ENCODE results near the gene XYLT2.
A peak's percentile ranks its signal among the peaks of the same experiment; 100 is the strongest.
"Not testable (repeated sequence)": the region's sequence is repeated elsewhere in the genome, so short reads cannot be mapped to it uniquely, and the experiment has no call there.

The XYLT2 gene

DNA sequence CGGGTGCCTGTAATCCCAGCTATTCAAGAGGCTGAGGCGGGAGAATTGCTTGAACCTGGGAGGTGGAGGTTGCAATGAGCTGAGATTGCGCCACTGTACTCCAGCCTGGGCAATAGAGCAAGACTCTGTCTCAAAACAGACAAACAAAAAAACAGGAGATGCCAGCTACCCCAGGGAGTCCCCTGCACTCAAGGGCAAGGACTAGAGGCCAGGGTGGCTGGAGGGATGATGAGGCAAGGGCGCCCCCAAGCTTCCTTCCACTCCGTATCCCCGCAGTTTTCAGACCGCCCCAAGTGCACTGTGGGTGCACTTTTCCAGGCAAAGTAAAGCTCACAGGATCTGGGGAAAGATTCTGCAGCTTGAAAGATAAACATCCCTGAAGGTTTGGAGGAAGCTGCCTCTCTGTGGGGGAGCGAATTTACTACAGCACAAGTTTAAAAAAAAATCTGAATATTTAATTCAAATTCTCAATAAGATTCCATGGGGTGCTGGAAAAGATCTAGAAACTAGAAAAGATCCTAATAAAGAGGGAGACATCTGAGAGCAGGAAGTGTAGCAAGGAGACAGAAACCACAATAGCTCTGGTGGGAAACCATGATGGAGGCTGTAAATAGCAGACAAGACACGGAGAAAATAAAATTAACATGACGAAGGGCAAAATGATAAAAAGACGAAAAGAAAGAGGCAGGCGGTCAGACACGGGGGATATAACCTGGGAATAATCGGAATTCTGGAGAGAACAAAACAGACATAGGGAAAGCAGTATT is 12.5 kb upstream of the XYLT2 start:
- CTCF ChIA-PET = interaction anchor here (0.7 to 2.2 kb wide), 5 partner anchors 11 to 171 kb away, joined by 3 to 13 read pairs (median 4); partner anchors contain the start of gene COL1A1
- TF ChIP-seq, protein P1, sequence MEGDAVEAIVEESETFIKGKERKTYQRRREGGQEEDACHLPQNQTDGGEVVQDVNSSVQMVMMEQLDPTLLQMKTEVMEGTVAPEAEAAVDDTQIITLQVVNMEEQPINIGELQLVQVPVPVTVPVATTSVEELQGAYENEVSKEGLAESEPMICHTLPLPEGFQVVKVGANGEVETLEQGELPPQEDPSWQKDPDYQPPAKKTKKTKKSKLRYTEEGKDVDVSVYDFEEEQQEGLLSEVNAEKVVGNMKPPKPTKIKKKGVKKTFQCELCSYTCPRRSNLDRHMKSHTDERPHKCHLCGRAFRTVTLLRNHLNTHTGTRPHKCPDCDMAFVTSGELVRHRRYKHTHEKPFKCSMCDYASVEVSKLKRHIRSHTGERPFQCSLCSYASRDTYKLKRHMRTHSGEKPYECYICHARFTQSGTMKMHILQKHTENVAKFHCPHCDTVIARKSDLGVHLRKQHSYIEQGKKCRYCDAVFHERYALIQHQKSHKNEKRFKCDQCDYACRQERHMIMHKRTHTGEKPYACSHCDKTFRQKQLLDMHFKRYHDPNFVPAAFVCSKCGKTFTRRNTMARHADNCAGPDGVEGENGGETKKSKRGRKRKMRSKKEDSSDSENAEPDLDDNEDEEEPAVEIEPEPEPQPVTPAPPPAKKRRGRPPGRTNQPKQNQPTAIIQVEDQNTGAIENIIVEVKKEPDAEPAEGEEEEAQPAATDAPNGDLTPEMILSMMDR (IDR thresholded peaks at IDR 0.05; ENCODE audit: control extremely low read depth, extremely low read depth, low read depth, missing control alignments) = peak; percentile 23
- DNase-seq (ENCODE audit: extremely low spot score); POLR2A ChIA-PET: not testable (repeated sequence)

DNA sequence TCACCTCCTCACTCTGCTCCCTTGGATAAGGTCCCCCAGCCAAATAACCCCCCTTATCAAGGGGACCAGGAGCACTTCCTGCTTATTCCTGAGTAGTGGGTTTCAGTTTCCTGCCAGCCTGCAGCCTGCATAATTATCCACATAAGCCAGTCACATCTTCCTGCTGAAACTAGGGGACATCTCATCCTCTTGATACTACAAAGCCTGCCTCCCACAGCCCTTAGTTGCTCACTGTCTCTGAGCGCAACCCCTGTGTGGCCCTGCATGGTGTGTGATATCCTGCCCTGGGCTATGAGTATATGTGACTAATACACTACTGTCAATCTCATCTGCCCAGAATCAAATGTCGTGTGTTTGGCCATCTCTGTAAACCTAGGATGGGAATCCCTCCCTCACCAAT is 8.0 kb upstream of the XYLT2 start:
- TF ChIP-seq, protein P1 (IDR thresholded peaks at IDR 0.05; ENCODE audit: control extremely low read depth, extremely low read depth, low read depth, missing control alignments) = no peak
- ChIA-PET CTCF (interaction anchor here (0.9 to 3.9 kb wide), 3 partner anchors 20 to 141 kb away, joined by 3 to 14 read pairs (median 4); partner anchors contain the start of gene RSAD1), POLR2A (no interaction called here)
- no peak for DNase-seq (ENCODE audit: extremely low spot score)

DNA sequence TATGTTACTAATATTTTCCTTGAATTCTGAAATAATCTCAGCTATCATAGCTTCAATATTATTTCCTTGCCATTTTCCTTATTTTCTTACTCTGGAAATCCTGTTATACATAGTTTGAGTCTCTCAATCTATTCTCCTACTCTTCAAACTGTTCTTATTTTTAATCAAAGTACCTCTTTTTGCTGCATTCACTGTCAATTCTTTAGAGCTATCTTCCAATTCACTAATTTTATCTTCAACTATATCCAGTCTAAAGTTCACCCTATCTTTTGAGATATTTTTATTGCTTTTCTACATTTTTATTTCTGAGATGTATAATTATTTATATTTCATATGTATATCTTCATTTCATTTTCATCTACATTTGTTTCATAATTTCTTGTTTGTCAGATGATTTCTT is 7.3 kb upstream of the XYLT2 start:
- POLR2A ChIA-PET = no interaction called here
- TF ChIP-seq, protein P1 (IDR thresholded peaks at IDR 0.05; ENCODE audit: control extremely low read depth, extremely low read depth, low read depth, missing control alignments) = no peak
- no peak for DNase-seq (ENCODE audit: extremely low spot score)
- CTCF ChIA-PET = interaction anchor here (0.9 kb wide), 2 partner anchors 41 to 141 kb away, joined by 3 to 4 read pairs; partner anchors contain the start of gene RSAD1

DNA sequence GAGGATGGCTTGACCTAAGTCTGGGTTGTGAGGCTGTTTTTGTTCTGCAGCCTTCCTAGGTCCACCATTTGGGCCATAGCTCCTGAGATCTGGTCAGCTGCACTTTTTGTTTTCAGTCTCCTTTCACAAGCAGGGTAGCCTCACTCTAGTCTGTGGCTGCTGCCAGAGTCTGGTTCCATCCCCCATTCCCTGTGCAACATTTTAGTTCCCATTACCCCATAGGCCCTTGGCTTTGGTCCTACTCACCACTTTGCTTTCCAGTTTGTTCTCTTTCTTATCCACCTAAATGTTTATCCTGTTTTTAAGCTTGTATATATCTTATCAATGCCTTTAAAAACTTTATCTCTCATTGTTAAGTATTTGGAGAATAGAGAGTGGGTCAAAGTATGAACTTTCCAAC is 6.5 kb upstream of the XYLT2 start:
- no peak for DNase-seq (ENCODE audit: extremely low spot score)
- ChIA-PET POLR2A (no interaction called here), CTCF (interaction anchor here (0.6 to 1.2 kb wide), 2 partner anchors 170 to 597 kb away, joined by 3 to 4 read pairs; no protein-coding TSS in a partner anchor)
- TF ChIP-seq, protein P1 (IDR thresholded peaks at IDR 0.05; ENCODE audit: control extremely low read depth, extremely low read depth, low read depth, missing control alignments) = no peak

DNA sequence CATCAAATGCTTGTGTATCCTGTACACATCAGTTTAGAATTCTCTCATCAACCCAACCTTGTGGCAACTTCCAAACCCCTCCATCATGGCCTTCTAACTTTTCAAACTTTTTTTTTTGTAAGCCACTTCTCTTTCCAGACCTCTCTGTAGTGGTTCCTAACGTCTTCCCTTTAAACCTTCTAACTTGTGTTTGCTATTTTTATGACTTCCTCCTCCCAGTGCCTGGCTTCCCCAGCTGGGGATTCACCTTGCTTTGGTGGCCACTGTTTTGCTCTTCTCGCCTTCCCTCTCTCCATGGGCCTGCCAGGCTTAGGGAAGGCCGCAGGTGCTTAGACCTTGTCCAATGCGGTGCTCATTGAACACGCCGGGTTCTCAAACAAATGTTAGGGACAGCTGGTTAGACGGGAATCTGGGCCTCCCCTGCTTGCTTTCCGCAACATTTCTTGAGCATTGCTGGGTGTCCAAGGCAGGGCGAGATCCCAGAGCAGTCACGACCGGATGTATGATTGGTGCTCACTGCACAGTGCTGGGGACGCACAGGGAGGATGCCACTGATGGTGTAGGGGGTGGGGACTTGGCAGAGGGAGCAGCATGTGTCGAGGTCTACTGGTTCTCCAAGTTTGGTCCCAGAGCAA is 1.1 kb upstream of the XYLT2 start:
- CTCF ChIA-PET = interaction anchor here (0.6 to 5.5 kb wide), 6 partner anchors 15 to 144 kb away, joined by 3 to 42 read pairs (median 4); no protein-coding TSS in a partner anchor
- POLR2A ChIA-PET = no interaction called here
- DNase-seq (ENCODE audit: extremely low spot score) = no peak
- TF ChIP-seq, protein P1 (IDR thresholded peaks at IDR 0.05; ENCODE audit: control extremely low read depth, extremely low read depth, low read depth, missing control alignments) = no peak

DNA sequence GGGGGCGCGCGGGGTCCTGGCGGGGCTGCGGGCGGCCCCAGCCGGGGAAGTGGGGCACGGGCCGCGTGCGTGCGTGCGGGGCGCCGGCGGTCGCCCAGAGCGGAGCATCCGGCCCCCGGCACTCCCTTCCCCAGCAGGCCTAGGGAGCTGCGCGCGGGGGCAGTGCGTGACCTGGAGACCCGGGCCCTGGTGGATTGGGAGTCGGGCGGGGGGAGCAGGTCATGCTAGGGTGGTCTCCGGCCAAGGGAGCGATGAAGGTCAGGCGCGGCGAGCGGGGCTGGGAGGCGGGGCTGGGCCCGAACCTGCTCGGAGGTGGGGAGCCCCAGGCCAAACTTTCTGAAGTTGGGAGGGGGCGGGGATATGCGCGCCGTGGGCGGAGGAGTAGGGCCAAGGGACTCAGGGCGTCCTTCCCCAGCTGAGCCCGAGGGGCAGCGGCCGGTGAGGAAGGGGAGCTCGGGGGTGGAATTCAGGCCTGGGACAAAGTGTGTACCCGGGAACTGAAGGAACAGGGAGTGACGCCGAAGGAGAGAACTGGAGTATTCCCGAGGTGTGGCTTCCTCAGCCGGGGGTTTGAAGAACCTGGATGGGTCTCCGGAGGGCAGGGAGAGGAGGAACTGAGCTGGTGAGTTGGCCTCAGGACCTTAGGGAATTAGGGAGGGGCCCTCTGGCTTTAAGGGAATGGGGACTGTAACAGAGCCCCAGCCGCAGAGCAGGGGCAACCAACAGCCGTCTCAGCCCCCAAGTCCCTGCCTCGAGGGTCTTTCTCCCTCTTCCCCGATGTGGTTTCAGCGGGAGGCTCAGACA is 589 bp downstream of the XYLT2 start:
- ChIA-PET CTCF (interaction anchor here (0.9 to 5.5 kb wide), 8 partner anchors 12 to 177 kb away, joined by 3 to 42 read pairs (median 4); partner anchors contain the start of gene LRRC59), POLR2A (interaction anchor here (0.6 kb wide), 1 partner anchor 25 kb away, joined by 6 read pairs; no protein-coding TSS in a partner anchor)
- peak; percentile 68 for DNase-seq (ENCODE audit: extremely low spot score)
- TF ChIP-seq, protein P1 (IDR thresholded peaks at IDR 0.05; ENCODE audit: control extremely low read depth, extremely low read depth, low read depth, missing control alignments) = no peak
